Neural crest cell (in vitro differentiated cells): ENCODE results near the gene PAXIP1. TPM values are rescaled to one million over a fixed set of nuclear protein-coding genes. Genes with fewer than 3 reads are reported as not detected.

Experiments used
- DNase-seq: peaks from one replicate; pipeline ENCODE4 v3.0.0; 2021; ENCODE audit warnings: low read depth, mixed read lengths, low spot score
- H3K27ac Mint-ChIP-seq: one replicate; pipeline ENCODE4 v1.8.0; 2021; ENCODE audit warnings: mild to moderate bottlenecking, mixed read lengths; ENCODE audit not compliant: unreplicated experiment
- H3K27me3 Mint-ChIP-seq: 2 replicates; pipeline ENCODE4 v1.8.0; 2021; ENCODE audit warnings: low read depth, mild to moderate bottlenecking, mixed read lengths
- H3K36me3 Mint-ChIP-seq: 2 replicates; pipeline ENCODE4 v1.8.0; 2021; ENCODE audit warnings: low read depth, mild to moderate bottlenecking, mixed read lengths
- H3K4me1 Mint-ChIP-seq: 2 replicates; pipeline ENCODE4 v1.8.0; 2021; ENCODE audit warnings: mixed read lengths
- H3K4me3 Mint-ChIP-seq: one replicate; pipeline ENCODE4 v1.8.0; 2021; ENCODE audit warnings: mild to moderate bottlenecking, mixed read lengths
- H3K9me3 Mint-ChIP-seq: 2 replicates; pipeline ENCODE4 v1.8.0; 2021; ENCODE audit warnings: mixed read lengths
- total RNA-seq: library from RNA; stranded (reverse); gene quantifications from 2 replicates; pipeline ENCODE4 v1.2.1, GENCODE V29; 2021
- TF ChIP-seq, protein P1 (sequence below): fragments of 200-600 bp; sonication (generic); conservative IDR thresholded peaks from 2 replicates; pipeline ENCODE4 v1.5.0; 2021; ENCODE audit warnings: antibody characterized with exemption, mild to moderate bottlenecking

Gene PAXIP1
- total RNA-seq, 1 donor from 2014 or later = 32.1 TPM

DNA sequence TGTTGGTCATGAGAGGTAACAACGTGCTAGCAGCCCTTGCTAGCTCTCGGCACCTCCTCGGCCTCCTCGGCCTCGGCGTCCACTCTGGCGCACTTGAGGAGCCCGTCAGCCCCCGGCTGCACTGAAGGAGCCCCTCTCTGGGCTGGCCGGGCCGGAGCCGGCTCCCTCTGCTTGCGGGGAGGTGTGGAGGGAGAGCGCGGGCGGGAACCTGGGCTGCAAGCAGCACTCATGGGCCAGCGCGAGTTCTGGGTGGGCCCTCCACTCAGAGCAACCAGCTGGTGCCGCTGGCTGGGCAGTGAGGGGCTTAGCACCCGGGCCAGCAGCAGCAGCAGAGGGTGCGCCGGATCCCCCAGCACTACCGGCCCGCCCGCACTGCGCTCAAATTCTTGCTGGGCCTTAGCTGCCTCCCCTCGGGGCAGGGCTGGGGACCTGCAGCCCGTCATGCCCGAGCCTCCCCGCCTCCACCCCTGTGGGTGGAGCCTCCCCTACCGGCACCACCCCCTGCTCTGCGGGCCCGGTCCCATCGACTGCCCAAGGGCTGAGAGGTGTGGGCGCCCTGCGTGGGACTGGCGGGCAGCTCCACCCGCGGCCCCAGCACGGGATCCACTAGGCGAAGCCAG, 96.1 kb downstream of the PAXIP1 start:
- Mint-ChIP-seq H3K4me3 (no peak overlapping the region), H3K27ac (no peak overlapping the region), H3K36me3 (peaks cover 3% of the 10 kb centered on the region), H3K27me3 (peaks cover 3% of the 10 kb centered on the region), H3K9me3 (no peaks in the 10 kb centered on the region), H3K4me1 (peaks cover 8% of the 10 kb centered on the region)
- no peak for DNase-seq
- TF ChIP-seq, protein P1, sequence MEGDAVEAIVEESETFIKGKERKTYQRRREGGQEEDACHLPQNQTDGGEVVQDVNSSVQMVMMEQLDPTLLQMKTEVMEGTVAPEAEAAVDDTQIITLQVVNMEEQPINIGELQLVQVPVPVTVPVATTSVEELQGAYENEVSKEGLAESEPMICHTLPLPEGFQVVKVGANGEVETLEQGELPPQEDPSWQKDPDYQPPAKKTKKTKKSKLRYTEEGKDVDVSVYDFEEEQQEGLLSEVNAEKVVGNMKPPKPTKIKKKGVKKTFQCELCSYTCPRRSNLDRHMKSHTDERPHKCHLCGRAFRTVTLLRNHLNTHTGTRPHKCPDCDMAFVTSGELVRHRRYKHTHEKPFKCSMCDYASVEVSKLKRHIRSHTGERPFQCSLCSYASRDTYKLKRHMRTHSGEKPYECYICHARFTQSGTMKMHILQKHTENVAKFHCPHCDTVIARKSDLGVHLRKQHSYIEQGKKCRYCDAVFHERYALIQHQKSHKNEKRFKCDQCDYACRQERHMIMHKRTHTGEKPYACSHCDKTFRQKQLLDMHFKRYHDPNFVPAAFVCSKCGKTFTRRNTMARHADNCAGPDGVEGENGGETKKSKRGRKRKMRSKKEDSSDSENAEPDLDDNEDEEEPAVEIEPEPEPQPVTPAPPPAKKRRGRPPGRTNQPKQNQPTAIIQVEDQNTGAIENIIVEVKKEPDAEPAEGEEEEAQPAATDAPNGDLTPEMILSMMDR = no peak

DNA sequence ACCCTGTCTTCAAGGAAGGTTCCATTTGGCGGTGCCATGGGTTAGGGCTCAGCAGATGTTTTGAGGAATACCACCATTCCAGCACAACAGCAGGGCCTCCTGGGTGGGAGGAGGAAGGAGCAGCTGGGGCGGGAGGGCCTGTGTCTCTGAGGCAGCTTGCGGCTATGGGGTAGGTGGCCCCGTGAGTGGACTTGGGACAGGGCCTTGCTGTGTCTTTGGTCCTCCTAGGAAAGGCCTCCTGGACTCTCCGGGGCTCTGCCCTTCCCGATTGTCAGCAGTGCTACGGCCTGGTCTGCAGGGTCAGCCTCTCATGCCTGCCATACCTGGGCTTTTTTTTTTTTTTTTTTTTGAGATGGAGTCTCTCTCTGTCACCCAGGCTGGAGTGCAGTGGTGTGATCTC, 96.7 kb downstream of the PAXIP1 start:
- no peak overlapping the region for H3K4me3 Mint-ChIP-seq
- peaks cover 8% of the 10 kb centered on the region for H3K4me1 Mint-ChIP-seq
- H3K27ac Mint-ChIP-seq = no peak overlapping the region
- H3K36me3 Mint-ChIP-seq = peaks cover 3% of the 10 kb centered on the region
- DNase-seq = no peak
- no peaks in the 10 kb centered on the region for H3K9me3 Mint-ChIP-seq
- TF ChIP-seq, protein P1 = no peak
- H3K27me3 Mint-ChIP-seq = peaks cover 3% of the 10 kb centered on the region

DNA sequence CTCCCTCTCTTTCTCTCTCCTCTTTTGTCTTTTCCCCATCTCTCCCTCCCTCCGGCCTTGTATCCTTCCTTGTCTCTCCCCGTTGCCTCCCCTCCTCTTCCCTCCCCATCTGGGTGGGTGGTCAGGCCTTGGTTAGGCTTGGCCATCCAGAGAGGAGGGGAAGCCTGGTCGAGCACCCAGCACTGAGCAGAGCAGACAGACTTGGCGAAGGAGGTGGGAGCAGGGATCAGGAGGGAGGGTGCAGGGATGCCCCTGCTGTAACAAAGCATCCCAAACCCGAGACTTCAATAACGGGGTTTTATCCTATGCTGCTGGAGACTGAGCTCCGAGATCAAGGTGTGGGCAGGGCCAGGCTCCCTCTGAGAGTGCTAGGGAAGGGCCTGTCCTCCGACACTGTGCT, 97.3 kb downstream of the PAXIP1 start:
- H3K9me3 Mint-ChIP-seq = no peaks in the 10 kb centered on the region
- peaks cover 8% of the 10 kb centered on the region for H3K4me1 Mint-ChIP-seq
- peaks cover 3% of the 10 kb centered on the region for H3K36me3 Mint-ChIP-seq

DNA sequence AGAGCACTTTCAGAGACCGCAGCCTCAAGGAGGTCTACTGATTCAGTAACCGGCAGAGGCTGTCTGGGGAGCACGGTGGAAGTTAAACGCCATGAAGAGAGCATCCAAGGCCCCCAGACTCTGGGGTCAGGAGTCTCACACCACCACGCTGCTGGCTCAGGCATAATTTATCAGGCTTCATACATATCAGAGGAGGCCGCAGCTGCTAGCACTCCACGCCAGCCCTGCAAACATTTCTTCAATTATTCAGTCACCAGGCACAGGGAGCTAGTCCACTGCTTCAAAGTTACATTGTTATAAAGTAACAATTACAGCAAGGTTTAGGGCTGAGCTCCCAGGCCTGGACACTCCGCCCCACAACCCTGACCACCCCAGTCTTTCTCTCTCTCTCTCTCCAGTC, 97.8 kb downstream of the PAXIP1 start:
- Mint-ChIP-seq H3K9me3 (no peaks in the 10 kb centered on the region), H3K27me3 (peaks cover 3% of the 10 kb centered on the region), H3K27ac (no peak overlapping the region), H3K4me1 (peaks cover 8% of the 10 kb centered on the region), H3K4me3 (no peak overlapping the region), H3K36me3 (peaks cover 3% of the 10 kb centered on the region)
- TF ChIP-seq, protein P1 = no peak
- DNase-seq = no peak

More for the DNA sequence above, 97.3 kb downstream of the PAXIP1 start:
- Mint-ChIP-seq H3K27ac (no peak overlapping the region), H3K27me3 (peaks cover 3% of the 10 kb centered on the region), H3K4me3 (no peak overlapping the region)
- no peak for DNase-seq
- TF ChIP-seq, protein P1 = no peak

DNA sequence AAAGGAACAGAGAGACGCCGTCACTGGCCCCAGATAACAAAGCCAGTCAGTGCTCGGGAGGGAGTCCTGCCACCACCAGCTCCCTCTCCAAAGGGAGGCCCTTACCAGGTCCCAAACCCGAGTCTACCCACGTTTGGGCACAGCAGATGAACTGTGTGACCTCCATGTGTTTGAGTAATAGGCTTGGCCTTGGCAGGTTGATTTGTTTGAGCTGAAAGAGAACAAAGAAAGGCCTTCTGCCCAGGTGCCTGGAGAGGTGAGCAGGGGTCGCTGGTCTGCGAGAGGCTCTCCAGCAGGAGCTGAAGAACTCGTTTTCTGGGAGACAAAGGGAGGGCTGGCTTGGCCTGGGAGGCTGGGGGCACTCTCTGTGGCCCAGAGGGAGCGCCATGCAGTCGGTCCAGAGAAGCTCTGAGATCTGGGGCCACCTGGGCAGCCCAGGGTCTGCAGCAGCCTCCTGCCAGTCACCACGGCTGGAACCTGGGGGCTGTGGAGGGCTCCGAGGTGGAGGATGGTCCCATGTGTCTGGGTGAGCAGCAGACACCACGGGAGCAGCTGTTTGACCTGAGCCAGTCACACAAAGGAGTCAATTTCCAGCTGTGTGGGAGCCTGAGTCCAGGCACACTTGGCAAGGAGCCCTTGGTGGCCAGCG, 99.7 kb downstream of the PAXIP1 start:
- Mint-ChIP-seq H3K27me3 (no peaks in the 10 kb centered on the region), H3K9me3 (no peaks in the 10 kb centered on the region), H3K36me3 (peaks cover 2% of the 10 kb centered on the region), H3K4me3 (no peak overlapping the region), H3K4me1 (peaks cover 8% of the 10 kb centered on the region), H3K27ac (peak overlapping the region; percentile 19)
- DNase-seq = no peak
- TF ChIP-seq, protein P1 = no peak
